GM12875 (cell line): ENCODE measurements around the gene MYL7.
"Not testable (repeated sequence)": the region's sequence is repeated elsewhere in the genome, so short reads cannot be mapped to it uniquely, and the experiment has no call there.

ENCODE experiments used
- H3K4me3 ChIP-seq: one replicate; pipeline ENCODE4 v1.5.1; 2011; ENCODE audit warnings: low read depth, low read length, control low read depth
- CTCF ChIP-seq: IDR thresholded peaks from 2 replicates; pipeline ENCODE4 v1.5.1; 2011; ENCODE audit warnings: low read depth, mild to moderate bottlenecking, control low read depth, inconsistent platforms, low read length, moderate library complexity, borderline replicate concordance; ENCODE audit not compliant: insufficient read depth

Gene MYL7

GRCh38 chr7:44177570-44178131 lies 36.5 kb upstream of the MYL7 start:
- H3K4me3 ChIP-seq, result no peak overlapping the region
- TF ChIP-seq CTCF, result no peak

GRCh38 chr7:44176486-44176885 lies 35.4 kb upstream of the MYL7 start:
- H3K4me3 ChIP-seq, result no peak overlapping the region
- TF ChIP-seq CTCF, result no peak

GRCh38 chr7:44175730-44176129 lies 34.6 kb upstream of the MYL7 start:
- H3K4me3 ChIP-seq, result no peak overlapping the region
- no peak for TF ChIP-seq CTCF

- H3K4me3 ChIP-seq, result not testable (repeated sequence)
Measured at GRCh38 chr7:44174694-44174948, 33.5 kb upstream of the MYL7 start.

- no peak overlapping the region for H3K4me3 ChIP-seq
- no peak for TF ChIP-seq CTCF
Measured at GRCh38 chr7:44173911-44174693, 33.0 kb upstream of the MYL7 start.

- TF ChIP-seq CTCF, result no peak
- no peak overlapping the region for H3K4me3 ChIP-seq
Measured at GRCh38 chr7:44172803-44173424, 31.8 kb upstream of the MYL7 start.

- TF ChIP-seq CTCF, result no peak
Measured at GRCh38 chr7:44172352-44172751, 31.2 kb upstream of the MYL7 start.

GRCh38 chr7:44171901-44172300 lies 30.8 kb upstream of the MYL7 start:
- H3K4me3 ChIP-seq, result not testable (repeated sequence)

More at GRCh38 chr7:44172352-44172751, 31.2 kb upstream of the MYL7 start:
- no peak overlapping the region for H3K4me3 ChIP-seq
